Activated T-cell treated with anti-CD3 and anti-CD28 coated beads, Interleukin-2, amount 50 U/mL, for 1 hour (primary cell): ENCODE data around the gene QSER1.
"Not testable (repeated sequence)": the region's sequence is repeated elsewhere in the genome, so short reads cannot be mapped to it uniquely, and the experiment has no call there.

Source experiments
- DNase-seq: peaks from one replicate; pipeline ENCODE4 v3.0.0-alpha.2; 2020

The QSER1 gene

GRCh38 chr11:32891657-32892354 is 805 bp upstream of the QSER1 start:
- no peak for DNase-seq

DNA sequence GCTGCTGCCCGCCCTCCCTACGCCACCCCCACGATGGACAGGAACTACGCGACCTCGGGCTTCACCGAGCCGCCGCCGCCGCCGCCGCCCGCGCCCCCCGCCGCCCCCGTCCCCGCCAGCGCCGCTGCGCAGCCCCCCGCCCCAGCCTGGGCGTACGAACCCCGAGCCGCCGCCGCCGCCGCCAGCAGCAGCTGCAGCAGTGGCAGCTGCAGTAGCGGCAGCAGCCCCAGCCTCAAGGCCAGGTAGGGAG is 407 bp downstream of the QSER1 start:
- no peak for DNase-seq

DNA sequence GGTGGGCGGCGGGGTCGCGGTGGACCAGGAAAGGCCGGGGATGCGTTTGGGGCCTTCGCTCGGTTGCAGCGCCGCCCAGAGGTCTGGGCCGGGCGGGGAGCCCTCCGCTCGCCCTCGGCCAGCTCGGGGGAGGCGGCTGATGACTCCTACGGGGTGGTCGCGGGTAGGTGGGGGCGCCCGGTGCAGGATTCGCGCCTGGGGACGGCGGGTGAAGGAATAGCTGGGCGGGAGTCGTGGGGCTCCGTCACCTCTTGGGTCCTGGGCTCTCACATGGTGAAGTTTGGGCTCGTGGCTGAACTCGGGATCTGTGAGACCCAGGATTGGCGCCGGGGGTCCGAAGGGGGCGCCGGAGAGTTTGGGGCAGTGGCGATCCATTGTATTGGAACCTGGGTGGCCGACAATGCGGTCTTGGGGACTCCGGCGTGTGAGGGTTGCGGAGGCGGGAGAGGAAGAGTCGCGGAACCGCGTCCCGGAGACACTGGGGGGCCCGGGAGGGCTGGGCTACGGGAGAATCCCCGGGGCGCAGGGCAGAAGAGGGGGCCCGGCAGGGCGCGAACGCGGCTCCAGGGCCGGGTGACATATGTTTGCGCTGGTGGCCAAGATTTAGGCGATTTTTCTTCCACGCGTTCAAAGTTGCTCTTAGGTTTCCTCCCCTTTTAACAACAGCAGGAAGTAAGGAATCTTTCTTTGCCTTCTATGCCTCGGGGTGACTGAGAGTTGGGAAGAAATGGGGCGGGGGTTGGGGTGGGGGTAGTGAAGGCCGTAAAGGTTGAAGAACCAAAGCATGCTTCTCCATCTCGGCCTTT is 935 bp downstream of the QSER1 start:
- DNase-seq = peak; percentile 67

DNA sequence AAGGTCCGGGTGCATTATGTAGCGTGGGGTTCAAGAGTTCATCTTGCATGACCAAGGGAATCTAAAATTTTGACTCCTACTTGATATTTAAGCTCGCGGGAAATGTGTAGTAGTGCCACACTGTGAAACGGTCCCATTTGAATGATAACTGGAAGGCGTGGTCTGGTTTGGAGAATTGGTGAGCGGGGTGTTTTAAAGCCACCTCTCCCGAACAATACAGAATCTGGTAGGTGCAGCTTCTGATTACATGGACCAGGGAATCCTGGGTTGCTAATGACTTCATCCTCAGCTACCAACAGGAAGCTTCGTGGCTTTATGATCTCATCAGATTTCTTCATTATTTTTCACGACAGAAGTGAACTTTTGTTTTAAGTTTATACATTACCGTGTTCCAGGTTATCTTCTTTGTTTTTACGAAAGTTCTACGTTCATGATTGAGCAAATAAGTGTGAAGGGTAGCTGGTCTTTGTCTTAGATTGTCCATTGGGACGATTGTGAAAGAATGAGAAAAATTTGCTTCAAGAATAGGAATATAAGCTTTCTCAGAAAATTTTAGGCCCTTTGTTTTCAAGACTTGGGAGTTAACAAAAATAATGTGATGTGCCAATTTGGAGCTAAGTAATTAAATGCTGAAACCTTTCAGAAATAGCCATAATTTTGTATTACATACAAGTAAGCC is 1.7 kb downstream of the QSER1 start:
- no peak for DNase-seq

DNA sequence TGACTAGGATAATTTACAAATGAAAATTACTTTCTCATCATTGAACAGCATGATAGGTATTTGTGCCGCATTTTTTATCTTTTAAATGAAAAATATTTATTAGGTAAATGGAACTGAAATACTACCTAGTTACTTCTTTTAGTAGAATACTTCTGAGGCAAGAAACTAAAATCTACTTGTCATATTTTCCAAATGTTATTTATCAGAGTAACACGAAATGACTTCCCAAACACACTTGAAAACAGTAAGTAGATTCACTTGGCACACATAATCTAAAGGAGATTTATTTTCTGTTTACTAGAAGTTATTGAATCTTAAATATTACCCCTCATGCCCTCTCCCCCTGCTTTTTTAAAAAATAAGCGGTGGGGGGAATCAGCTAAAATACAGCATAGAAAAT is 2.3 kb downstream of the QSER1 start:
- no peak for DNase-seq

DNA sequence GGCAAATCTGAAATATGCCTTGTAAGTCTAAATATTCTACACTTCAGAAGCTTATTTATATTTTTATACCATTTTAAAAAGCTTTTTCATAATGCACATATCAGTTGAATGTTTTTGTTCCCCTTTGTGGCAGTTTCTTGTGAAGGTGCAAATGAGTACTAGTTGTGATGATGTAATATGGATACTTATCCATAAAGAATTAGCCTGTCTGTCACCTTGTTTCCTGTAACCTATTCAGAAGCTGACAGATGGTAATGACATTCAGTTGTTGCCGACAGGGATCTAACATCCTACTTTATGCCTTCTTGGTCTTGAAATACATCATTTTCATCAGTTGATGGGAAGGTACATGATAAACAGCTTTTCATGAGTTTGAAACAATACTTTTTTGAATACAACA is 2.9 kb downstream of the QSER1 start:
- no peak for DNase-seq

DNA sequence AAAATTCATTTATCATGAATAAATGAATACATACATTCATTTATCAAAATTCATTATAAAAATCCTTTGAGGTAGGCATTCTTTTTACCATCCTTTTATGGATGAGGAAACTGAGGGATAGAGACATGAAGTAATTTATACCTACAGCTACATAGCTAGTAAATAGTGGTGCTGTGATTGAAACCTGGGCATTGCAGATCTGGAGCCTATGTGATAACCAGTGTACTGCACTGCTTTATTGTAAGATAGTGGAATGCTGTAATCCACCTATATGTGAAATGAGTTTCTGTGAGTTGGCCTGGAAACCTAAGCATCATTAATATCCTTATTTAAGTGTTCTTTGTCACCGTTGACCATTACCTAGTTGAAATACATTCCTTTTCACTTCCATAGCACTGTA is 4.5 kb downstream of the QSER1 start:
- DNase-seq = no peak

DNA sequence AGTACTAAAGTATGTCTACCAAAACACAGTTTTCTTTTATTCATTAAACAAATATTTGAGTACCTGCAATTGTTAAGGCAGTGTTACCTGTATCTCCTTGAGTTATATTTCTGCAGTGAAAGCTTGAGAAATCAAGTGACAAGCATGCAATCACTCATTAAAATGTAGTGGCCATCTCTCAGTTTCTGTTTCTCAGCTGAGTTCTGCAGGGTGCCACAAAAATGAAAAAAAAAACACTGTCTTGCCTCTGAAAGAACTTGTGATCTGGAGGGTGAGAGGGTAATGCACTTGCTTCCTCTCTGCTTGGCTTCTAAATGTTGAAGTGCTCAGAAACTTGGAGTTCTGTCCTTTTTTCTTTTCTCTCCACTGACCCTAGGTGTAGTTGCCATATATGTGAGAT is 6.8 kb downstream of the QSER1 start:
- DNase-seq = no peak

DNA sequence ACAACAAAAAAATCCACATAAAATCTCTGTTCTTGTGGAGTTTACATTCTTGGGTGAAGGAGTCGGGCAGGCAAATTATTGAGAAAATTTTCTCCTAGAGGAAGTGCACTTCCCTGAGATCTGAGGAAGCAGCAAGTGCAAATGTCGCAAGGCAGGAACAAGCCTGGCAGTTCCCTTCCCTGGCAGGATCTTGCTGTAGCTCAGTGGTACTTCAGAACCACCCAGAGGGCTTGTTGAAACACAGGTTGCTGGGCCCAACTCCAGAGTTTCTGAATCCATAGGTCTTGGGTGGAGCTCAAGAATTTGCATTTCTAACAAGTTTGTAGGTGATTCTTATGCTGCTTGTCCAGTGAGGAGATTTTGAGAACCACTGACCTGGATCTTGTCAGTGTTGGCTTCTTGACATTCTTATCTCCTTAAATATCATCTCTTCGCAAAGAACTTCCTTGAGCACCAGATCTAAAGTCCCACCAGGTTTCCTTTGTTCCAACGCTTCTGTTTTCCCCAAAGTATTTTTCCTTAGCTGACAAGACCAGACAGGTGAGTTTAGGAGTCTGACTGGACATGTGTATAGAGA is 9.6 kb downstream of the QSER1 start:
- no peak for DNase-seq

GRCh38 chr11:32905028-32905667 is 12.5 kb downstream of the QSER1 start:
- DNase-seq = no peak

GRCh38 chr11:32908619-32909018 is 16.0 kb downstream of the QSER1 start:
- DNase-seq = no peak

- no peak for DNase-seq
Observed at GRCh38 chr11:32911413-32911812, 18.8 kb downstream of the QSER1 start.

DNA sequence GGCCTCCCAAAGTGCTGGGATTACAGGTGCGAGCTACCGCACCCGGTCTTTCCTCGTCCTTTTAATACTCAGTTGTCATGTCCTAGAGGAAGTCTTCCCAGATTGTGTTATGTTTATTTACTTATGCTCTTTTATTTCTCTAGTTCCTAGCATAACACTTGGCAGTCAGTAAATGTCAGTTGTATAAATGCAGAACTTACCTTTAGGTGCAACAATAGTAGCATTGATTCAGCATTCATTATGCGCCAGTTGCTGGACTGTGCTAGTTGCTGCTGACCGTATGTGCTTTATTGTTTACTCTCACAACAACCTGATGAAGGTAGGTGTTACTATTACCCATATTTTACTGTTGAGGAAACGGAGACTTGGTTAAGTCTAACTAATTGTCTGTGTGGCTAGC is 20.8 kb downstream of the QSER1 start:
- no peak for DNase-seq

- DNase-seq = no peak
Observed at GRCh38 chr11:32916361-32916760, 23.8 kb downstream of the QSER1 start.

GRCh38 chr11:32916994-32917393 is 24.4 kb downstream of the QSER1 start:
- no peak for DNase-seq

DNA sequence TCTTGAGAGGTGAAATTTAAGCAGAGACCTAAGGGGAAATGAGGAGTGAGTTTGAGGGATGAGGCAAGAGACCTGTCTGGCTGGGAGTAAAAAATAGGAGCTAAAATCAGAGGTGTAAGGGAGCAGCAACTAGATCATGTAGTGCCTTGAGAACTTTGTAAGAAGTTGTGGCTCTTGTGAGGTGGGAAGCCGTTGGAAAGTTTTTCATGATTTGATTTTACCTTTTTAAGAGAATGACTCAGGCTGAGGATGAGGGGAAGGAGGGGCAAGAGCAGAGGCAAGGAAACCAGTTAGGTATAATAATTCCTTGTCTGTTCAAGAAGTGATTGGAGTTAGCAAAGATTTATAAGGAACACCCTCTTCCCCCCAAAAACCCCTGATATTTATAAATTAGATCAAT is 25.8 kb downstream of the QSER1 start:
- no peak for DNase-seq

DNA sequence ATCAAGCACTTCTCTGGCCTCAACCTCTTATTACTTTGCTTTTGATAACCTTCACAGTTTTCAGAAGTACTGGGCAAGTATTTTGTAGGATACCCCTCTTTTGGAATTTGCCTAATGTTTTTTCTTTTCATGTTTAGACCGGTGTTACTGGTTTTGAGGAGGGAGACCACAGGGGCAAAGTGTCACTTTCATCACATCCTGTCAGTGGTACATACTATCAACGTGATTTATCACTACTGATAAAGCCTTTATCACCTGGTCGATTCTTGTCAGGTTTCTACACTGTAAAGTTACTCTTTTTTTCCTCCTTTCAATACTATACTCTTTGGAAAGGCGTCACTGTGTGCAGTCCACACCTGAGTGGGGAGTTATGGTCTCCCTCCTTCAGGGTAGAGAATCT is 26.7 kb downstream of the QSER1 start:
- DNase-seq = no peak

DNA sequence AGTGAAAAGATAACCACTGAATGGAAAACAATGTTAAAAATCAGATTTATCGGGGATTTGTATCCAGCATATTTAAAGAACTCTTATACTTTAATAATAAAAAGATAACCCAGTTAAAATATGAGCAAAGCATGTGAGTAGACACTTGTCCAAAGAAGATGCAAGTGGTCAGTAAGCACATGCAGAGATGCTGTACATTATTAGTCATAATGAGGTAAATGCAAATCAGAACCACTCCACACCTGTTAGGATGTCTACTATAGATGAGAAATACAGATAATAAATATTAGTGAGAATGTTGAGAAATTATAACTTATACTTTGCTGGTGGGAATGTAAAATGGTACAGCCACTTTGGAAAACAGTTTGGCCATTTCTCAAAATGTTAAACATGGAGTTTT is 28.0 kb downstream of the QSER1 start:
- DNase-seq = no peak

GRCh38 chr11:32921204-32921603 is 28.6 kb downstream of the QSER1 start:
- no peak for DNase-seq

- DNase-seq = no peak
Observed at GRCh38 chr11:32931606-32932005, 39.0 kb downstream of the QSER1 start.

DNA sequence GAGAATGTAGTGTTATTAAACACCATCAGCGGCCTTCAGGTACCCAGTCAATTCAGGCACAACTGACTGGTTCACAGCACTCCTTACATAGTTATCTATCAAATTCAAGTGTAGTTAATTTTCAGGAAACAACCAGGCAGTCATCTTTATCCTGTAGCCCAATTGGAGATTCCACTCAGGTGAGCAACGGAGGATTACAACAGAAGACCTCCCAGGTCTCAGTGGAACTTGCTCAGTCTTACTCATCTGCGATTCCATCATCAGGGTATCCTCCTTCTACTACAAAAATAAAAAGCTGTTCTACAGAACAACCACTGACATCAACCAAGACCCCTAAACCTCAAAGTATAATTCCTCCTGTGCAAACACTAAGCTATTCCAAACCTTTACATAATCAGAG is 39.6 kb downstream of the QSER1 start:
- no peak for DNase-seq

DNA sequence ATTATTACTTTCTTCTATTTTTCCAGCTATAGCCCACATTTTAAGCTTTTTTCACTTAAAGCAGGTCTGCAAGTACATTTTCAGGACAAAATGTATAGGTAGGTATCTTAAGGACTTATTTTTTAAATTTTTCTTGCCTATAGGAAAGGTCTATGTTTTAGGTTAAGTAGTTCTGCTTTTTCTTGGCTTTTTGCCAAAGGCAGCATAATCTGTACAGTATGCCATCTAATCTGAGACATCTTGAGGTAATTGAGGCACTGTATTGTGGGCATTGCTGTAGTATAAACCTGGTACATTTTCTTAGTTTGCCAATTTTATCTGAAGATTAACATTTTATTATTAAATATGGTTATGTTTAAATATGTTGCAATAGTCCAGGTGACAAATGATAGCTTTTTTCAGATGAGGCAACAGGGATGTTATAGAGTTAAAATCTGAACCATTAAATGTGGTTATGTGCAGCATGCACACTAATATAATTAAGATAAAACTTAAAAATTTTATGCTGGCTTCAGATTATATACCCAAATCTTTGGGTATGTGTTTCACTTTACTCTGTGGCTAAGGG is 42.9 kb downstream of the QSER1 start:
- no peak for DNase-seq

DNA sequence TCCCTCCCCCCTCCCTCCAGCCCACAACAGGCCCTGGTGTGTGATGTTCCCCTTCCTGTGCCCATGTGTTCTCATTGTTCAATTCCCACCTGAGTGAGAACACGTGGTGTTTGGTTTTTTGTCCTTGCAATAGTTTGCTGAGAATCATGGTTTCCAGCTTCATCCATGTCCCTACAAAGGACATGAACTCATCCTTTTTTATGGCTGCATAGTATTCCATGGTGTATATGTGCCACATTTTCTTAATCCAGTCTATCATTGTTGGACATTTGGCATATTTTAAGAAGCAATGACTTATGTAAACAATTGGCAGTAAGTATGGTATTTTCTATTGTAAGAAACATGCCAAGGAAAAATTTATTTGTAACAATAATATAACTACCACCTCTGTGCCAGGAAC is 43.6 kb downstream of the QSER1 start:
- not testable (repeated sequence) for DNase-seq
